Gastrocnemius medialis (tissue), 4 donors: ENCODE results near the gene UGT1A8.

Source experiments
- POLR2A ChIP-seq, 2 donors: fragments of 450-650 bp; IDR thresholded peaks; one replicate each; pipeline ENCODE4 v1.6.1; 2017; ENCODE audit warnings: antibody characterized with exemption in 2 of 2, mild to moderate bottlenecking in 2 of 2, moderate library complexity in 2 of 2
- TF ChIP-seq, protein P1 (sequence below), 5 experiments: fragments of 450-650 bp in 3 of 5; fragments of 200-600 bp in 2 of 5; sonication (generic) in 2 of 5; IDR thresholded peaks in 4 of 5; conservative IDR thresholded peaks in 1 of 5; 1 replicate in 4 of 5; 2 replicates in 1 of 5; pipeline ENCODE4 v1.5.1; 2016 to 2019; ENCODE audit warnings: antibody characterized with exemption in 5 of 5, mild to moderate bottlenecking in 3 of 5, moderate library complexity in 3 of 5

DNA sequence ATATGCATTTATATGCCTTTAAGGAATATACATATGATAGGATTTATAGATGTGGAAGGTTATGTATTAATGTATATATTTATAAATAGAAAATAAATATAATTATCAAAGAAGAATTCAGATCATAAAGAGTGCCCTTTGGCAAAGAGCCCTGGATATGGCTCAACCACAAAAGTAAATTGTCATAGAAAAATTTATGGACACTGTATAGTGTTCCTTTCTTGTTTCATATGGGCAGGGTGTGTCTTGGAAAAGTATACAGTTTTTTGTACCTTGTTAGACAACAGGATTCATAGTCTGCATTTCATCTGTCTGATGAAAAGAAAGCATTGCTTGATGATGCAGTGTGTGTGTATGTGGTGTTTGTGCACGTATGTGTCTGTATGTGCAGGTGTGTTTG is 67.2 kb downstream of the UGT1A8 start:
- no peak for TF ChIP-seq POLR2A (IDR thresholded peaks at IDR 0.05)
- TF ChIP-seq, protein P1, sequence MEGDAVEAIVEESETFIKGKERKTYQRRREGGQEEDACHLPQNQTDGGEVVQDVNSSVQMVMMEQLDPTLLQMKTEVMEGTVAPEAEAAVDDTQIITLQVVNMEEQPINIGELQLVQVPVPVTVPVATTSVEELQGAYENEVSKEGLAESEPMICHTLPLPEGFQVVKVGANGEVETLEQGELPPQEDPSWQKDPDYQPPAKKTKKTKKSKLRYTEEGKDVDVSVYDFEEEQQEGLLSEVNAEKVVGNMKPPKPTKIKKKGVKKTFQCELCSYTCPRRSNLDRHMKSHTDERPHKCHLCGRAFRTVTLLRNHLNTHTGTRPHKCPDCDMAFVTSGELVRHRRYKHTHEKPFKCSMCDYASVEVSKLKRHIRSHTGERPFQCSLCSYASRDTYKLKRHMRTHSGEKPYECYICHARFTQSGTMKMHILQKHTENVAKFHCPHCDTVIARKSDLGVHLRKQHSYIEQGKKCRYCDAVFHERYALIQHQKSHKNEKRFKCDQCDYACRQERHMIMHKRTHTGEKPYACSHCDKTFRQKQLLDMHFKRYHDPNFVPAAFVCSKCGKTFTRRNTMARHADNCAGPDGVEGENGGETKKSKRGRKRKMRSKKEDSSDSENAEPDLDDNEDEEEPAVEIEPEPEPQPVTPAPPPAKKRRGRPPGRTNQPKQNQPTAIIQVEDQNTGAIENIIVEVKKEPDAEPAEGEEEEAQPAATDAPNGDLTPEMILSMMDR (IDR thresholded peaks at IDR 0.05 in 4 of 5, conservative IDR thresholded peaks at IDR 0.05 in 1 of 5), result no peak
